WTC11 (cell line): ENCODE results near the gene HNRNPUL1. TPM values are rescaled to one million over a fixed set of nuclear protein-coding genes. Genes with fewer than 3 reads are reported as not detected.

ENCODE experiments used
- ATF6 ChIP-seq: sonication (generic); formaldehyde crosslinking; IDR thresholded peaks from 2 replicates; pipeline ENCODE4 v1.8.1; 2023; ENCODE audit warnings: mild to moderate bottlenecking, missing genetic modification reagents
- CDX4 ChIP-seq: fragments of 250-450 bp; sonication (Bioruptor Pico); IDR thresholded peaks from 2 replicates; pipeline ENCODE4 v1.9.0; 2021; ENCODE audit warnings: moderate library complexity, mild to moderate bottlenecking, inconsistent platforms, borderline replicate concordance
- CREM ChIP-seq: sonication (generic); formaldehyde crosslinking; IDR thresholded peaks from 2 replicates; pipeline ENCODE4 v1.8.1; 2022; ENCODE audit warnings: mild to moderate bottlenecking, missing genetic modification reagents, moderate library complexity
- CTCF ChIP-seq: fragments of 200-600 bp; IDR thresholded peaks from 2 replicates; pipeline ENCODE4 v1.8.0; 2022; ENCODE audit warnings: antibody characterized with exemption
- E2F4 ChIP-seq: sonication (generic); formaldehyde crosslinking; IDR thresholded peaks from 2 replicates; pipeline ENCODE4 v1.8.1; 2022; ENCODE audit warnings: low read depth, mild to moderate bottlenecking, moderate library complexity, missing genetic modification reagents, borderline replicate concordance
- ERG ChIP-seq: fragments of 250-450 bp; sonication (Bioruptor Pico); IDR thresholded peaks from 2 replicates; pipeline ENCODE4 v1.8.0; 2021; ENCODE audit warnings: mild to moderate bottlenecking
- ESRRA ChIP-seq: sonication (generic); formaldehyde crosslinking; IDR thresholded peaks from 2 replicates; pipeline ENCODE4 v1.8.1; 2022; ENCODE audit warnings: mild to moderate bottlenecking, missing genetic modification reagents, borderline replicate concordance
- FOXJ3 ChIP-seq: sonication (generic); formaldehyde crosslinking; IDR thresholded peaks from 2 replicates; pipeline ENCODE4 v1.9.0; 2021; ENCODE audit warnings: missing genetic modification reagents, mild to moderate bottlenecking, borderline replicate concordance
- FOXK1 ChIP-seq: sonication (generic); formaldehyde crosslinking; IDR thresholded peaks from 2 replicates; pipeline ENCODE4 v1.8.0; 2022; ENCODE audit warnings: mild to moderate bottlenecking, moderate library complexity, missing genetic modification reagents
- HMGXB4 ChIP-seq: sonication (generic); formaldehyde crosslinking; IDR thresholded peaks from 2 replicates; pipeline ENCODE4 v1.8.1; 2023; ENCODE audit warnings: mild to moderate bottlenecking, moderate library complexity, missing genetic modification reagents
- MXD4 ChIP-seq: fragments of 250-450 bp; sonication (Bioruptor Pico); IDR thresholded peaks from 2 replicates; pipeline ENCODE4 v1.8.0; 2021; ENCODE audit warnings: mild to moderate bottlenecking, moderate library complexity, borderline replicate concordance
- RELA ChIP-seq: sonication (generic); formaldehyde crosslinking; IDR thresholded peaks from 2 replicates; pipeline ENCODE4 v1.8.1; 2022; ENCODE audit warnings: missing genetic modification reagents, mild to moderate bottlenecking, borderline replicate concordance
- SMAD3 ChIP-seq: sonication (generic); formaldehyde crosslinking; IDR thresholded peaks from 2 replicates; pipeline ENCODE4 v1.8.0; 2022; ENCODE audit warnings: missing genetic modification reagents, mild to moderate bottlenecking, borderline replicate concordance
- TCF7 ChIP-seq: sonication (generic); formaldehyde crosslinking; IDR thresholded peaks from 2 replicates; pipeline ENCODE4 v1.8.0; 2022; ENCODE audit warnings: mild to moderate bottlenecking, low read depth, missing genetic modification reagents, moderate library complexity
- USF1 ChIP-seq: sonication (generic); formaldehyde crosslinking; IDR thresholded peaks from 2 replicates; pipeline ENCODE4 v1.8.0; 2022; ENCODE audit warnings: mild to moderate bottlenecking, missing genetic modification reagents
- USF2 ChIP-seq: sonication (generic); formaldehyde crosslinking; IDR thresholded peaks from 2 replicates; pipeline ENCODE4 v1.8.1; 2023; ENCODE audit warnings: mild to moderate bottlenecking, missing genetic modification reagents, moderate library complexity
- ZNF232 ChIP-seq: sonication (generic); formaldehyde crosslinking; IDR thresholded peaks from 2 replicates; pipeline ENCODE4 v1.8.0; 2022; ENCODE audit warnings: mild to moderate bottlenecking, missing genetic modification reagents
- ZNF281 ChIP-seq: sonication (generic); formaldehyde crosslinking; IDR thresholded peaks from 2 replicates; pipeline ENCODE4 v1.8.0; 2023; ENCODE audit warnings: mild to moderate bottlenecking, missing genetic modification reagents
- ZNF425 ChIP-seq: fragments of 250-450 bp; sonication (Bioruptor Pico); conservative IDR thresholded peaks from 2 replicates; pipeline ENCODE4 v1.9.0; 2021; ENCODE audit warnings: mild to moderate bottlenecking
- total RNA-seq: library from RNA; stranded (reverse); gene quantifications from 3 replicates; pipeline ENCODE4 v1.2.3, GENCODE V29; 2021

The HNRNPUL1 gene
- total RNA-seq, 1 experiment from 2014 or later: 282 TPM

- no peak for TF ChIP-seq FOXJ3 (CRISPR knock-in tag)
- no peak for TF ChIP-seq CTCF
- no peak for TF ChIP-seq ERG (CRISPR knock-in tag)
- TF ChIP-seq TCF7 (CRISPR knock-in tag): no peak
- TF ChIP-seq USF2 (CRISPR knock-in tag): no peak
- no peak for TF ChIP-seq SMAD3 (CRISPR knock-in tag)
- no peak for TF ChIP-seq CDX4 (CRISPR knock-in tag)
- no peak for TF ChIP-seq MXD4 (CRISPR knock-in tag)
- TF ChIP-seq ATF6 (CRISPR knock-in tag): no peak
- no peak for TF ChIP-seq ZNF425 (CRISPR knock-in tag)
- TF ChIP-seq RELA (CRISPR knock-in tag): peak; percentile 31; the same call in 1 of the 2 replicates
- peak; percentile 15; the same call in 1 of the 2 replicates for TF ChIP-seq FOXK1 (CRISPR knock-in tag)
- TF ChIP-seq ZNF232 (CRISPR knock-in tag): no peak
- no peak for TF ChIP-seq ZNF281 (CRISPR knock-in tag)
- TF ChIP-seq USF1 (CRISPR knock-in tag): no peak
- no peak for TF ChIP-seq ESRRA (CRISPR knock-in tag)
- TF ChIP-seq E2F4 (CRISPR knock-in tag): no peak
- 0 out of 2 replicates have a peak, but pooled peaks have one; percentile 38 for TF ChIP-seq CREM (CRISPR knock-in tag)
- TF ChIP-seq HMGXB4: peak; percentile 95
These were observed 88.7 kb downstream of the HNRNPUL1 start (continued) for GRCh38 chr19:41352609-41353465.
